ENCODE data around the gene ATP2C1. TPM values are rescaled to one million over a fixed set of nuclear protein-coding genes. Genes with fewer than 3 reads are reported as not detected.

The ATP2C1 gene
- total and polyA plus RNA-seq, 9 of the 15 experiments (the other 6 are each of a cell fraction or from before 2014, with no cell fraction given): 10.0 to 53.5 (median 27.9) TPM

DNA sequence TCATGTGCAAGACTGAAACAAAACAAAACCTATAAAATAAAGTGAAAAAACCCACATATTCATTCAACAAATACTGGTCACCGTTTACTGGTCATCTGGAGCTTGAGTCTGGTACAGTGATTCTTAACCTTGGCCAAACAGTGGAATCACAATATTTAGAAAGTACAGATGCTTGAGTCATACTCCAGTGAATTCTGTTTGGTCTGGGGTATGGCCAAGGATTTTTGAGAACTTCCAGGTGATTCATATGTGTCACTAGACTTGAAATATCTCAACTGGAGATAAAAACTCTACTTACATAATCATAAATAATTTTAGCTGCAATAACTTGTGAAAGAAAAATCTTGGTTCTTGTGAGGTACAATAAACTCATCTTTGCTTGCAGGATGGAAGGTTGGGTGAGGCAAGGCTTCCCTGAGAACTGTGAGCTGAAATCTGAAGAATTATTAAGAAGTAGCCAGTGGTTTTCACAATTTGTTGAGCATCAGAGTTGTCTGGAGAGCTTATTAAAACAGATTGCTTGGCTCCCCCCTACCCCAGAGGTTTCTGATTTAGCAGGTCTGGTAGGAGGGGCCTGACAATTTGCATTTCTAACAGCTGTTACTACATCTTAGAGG lies 142.4 kb downstream of the ATP2C1 start (continued):
- TF ChIP-seq ZNF175 (CRISPR knock-in tag; IDR thresholded peaks at IDR 0.05; ENCODE audit: low read depth) (no peak), ZFP1 (CRISPR knock-in tag; IDR thresholded peaks at IDR 0.05) (no peak)

DNA sequence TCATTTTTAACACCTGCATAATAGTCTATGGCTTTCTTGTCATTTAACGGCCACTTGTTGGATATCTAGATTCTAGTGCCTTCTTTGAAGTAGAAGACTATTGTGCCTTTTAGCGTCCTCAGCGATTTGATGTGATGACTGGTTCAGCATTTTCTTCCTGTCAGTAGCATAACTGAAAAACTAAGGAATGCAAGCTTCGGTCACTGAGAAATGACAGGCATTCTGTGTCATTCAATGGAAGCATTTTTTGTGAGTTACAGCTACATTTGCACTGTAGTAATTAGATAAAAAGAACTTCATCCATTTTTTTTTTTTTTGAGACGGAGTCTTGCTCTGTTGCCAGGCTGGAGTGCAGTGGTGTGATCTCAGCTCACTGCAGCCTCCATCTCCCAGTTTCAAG lies 143.1 kb downstream of the ATP2C1 start:
- no TSS peak for BruUV-seq (replicated peaks)
- ChIA-PET CTCF (ENCODE audit: low intra/inter-chr PET ratio) (no interaction called here), POLR2A (interaction anchor here (1.3 kb wide), 1 partner anchor 11 kb away, joined by 3 read pairs; the partner anchor contains the start of genes ASTE1 and NEK11)
- Histone ChIP-seq H3K9me3 (replicated peaks; ENCODE audit: control insufficient read depth, insufficient read depth, low read depth, low read length) (no peaks in the 10 kb centered on the region), H3K27me3 (ENCODE audit: control insufficient read depth in 2 of 2, insufficient read depth in 2 of 2, low read length in 2 of 2) (no peaks in the 10 kb centered on the region), H2AFZ (ENCODE audit: low read depth, low read length) (no peak overlapping the region), H3K4me2 (ENCODE audit: insufficient read depth, low read length) (no peak overlapping the region), H3K9ac (ENCODE audit: insufficient read depth in 1 of 2, low read depth in 2 of 2, low read length in 2 of 2) (no peak overlapping the region), H3K4me3 (no peak overlapping the region), H4K20me1 (replicated peaks; ENCODE audit: control insufficient read depth, insufficient read depth, low read length) (no peaks in the 10 kb centered on the region), H3K79me2 (ENCODE audit: control insufficient read depth, insufficient read depth, low read length) (no peaks in the 10 kb centered on the region), H3K4me1 (replicated peaks in 1 of 2; ENCODE audit: control insufficient read depth in 2 of 2, insufficient read depth in 2 of 2, low read length in 2 of 2) (no peaks in the 10 kb centered on the region), H3K9me1 (ENCODE audit: control insufficient read depth, insufficient read depth, low read length) (no peaks in the 10 kb centered on the region), H3K36me3 (ENCODE audit: control insufficient read depth, insufficient read depth, low read length) (no peaks in the 10 kb centered on the region), H3K27ac (ENCODE audit: extremely low read depth, low read depth, low read length) (no peak overlapping the region)
- TF ChIP-seq ZNF445 (CRISPR knock-in tag; IDR thresholded peaks at IDR 0.05; ENCODE audit: low read depth) (no peak), ELF1 (tag; IDR thresholded peaks at IDR 0.05) (no peak), KDM1A (IDR thresholded peaks at IDR 0.05) (no peak), JUNB (CRISPR knock-in tag; conservative IDR thresholded peaks at IDR 0.05) (no peak), PHB (CRISPR knock-in tag; IDR thresholded peaks at IDR 0.05) (no peak), CBX8 (IDR thresholded peaks at IDR 0.05; ENCODE audit: borderline replicate concordance, extremely low read depth, low read depth, low read length, poor library complexity, severe bottlenecking) (no peak), SREBF2 (CRISPR knock-in tag; IDR thresholded peaks at IDR 0.05) (no peak)
- TF ChIP-seq, protein P1, sequence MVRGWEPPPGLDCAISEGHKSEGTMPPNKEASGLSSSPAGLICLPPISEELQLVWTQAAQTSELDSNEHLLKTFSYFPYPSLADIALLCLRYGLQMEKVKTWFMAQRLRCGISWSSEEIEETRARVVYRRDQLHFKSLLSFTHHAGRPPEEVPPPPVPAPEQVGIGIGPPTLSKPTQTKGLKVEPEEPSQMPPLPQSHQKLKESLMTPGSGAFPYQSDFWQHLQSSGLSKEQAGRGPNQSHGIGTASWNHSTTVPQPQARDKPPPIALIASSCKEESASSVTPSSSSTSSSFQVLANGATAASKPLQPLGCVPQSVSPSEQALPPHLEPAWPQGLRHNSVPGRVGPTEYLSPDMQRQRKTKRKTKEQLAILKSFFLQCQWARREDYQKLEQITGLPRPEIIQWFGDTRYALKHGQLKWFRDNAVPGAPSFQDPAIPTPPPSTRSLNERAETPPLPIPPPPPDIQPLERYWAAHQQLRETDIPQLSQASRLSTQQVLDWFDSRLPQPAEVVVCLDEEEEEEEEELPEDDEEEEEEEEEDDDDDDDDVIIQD (CRISPR knock-in tag; IDR thresholded peaks at IDR 0.05): no peak
- TF ChIP-seq, protein P2, sequence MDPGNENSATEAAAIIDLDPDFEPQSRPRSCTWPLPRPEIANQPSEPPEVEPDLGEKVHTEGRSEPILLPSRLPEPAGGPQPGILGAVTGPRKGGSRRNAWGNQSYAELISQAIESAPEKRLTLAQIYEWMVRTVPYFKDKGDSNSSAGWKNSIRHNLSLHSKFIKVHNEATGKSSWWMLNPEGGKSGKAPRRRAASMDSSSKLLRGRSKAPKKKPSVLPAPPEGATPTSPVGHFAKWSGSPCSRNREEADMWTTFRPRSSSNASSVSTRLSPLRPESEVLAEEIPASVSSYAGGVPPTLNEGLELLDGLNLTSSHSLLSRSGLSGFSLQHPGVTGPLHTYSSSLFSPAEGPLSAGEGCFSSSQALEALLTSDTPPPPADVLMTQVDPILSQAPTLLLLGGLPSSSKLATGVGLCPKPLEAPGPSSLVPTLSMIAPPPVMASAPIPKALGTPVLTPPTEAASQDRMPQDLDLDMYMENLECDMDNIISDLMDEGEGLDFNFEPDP (CRISPR knock-in tag; IDR thresholded peaks at IDR 0.05): no peak
- TF ChIP-seq, protein P3, sequence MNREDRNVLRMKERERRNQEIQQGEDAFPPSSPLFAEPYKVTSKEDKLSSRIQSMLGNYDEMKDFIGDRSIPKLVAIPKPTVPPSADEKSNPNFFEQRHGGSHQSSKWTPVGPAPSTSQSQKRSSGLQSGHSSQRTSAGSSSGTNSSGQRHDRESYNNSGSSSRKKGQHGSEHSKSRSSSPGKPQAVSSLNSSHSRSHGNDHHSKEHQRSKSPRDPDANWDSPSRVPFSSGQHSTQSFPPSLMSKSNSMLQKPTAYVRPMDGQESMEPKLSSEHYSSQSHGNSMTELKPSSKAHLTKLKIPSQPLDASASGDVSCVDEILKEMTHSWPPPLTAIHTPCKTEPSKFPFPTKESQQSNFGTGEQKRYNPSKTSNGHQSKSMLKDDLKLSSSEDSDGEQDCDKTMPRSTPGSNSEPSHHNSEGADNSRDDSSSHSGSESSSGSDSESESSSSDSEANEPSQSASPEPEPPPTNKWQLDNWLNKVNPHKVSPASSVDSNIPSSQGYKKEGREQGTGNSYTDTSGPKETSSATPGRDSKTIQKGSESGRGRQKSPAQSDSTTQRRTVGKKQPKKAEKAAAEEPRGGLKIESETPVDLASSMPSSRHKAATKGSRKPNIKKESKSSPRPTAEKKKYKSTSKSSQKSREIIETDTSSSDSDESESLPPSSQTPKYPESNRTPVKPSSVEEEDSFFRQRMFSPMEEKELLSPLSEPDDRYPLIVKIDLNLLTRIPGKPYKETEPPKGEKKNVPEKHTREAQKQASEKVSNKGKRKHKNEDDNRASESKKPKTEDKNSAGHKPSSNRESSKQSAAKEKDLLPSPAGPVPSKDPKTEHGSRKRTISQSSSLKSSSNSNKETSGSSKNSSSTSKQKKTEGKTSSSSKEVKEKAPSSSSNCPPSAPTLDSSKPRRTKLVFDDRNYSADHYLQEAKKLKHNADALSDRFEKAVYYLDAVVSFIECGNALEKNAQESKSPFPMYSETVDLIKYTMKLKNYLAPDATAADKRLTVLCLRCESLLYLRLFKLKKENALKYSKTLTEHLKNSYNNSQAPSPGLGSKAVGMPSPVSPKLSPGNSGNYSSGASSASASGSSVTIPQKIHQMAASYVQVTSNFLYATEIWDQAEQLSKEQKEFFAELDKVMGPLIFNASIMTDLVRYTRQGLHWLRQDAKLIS (CRISPR knock-in tag; IDR thresholded peaks at IDR 0.05): no peak
- intact Hi-C loops (cut with micrococcal nuclease) (no loop called here), in situ Hi-C loops (cut with MboI) (loop anchor here (25.0 kb wide), 2 partner anchors 450 to 975 kb away; no protein-coding TSS in a partner anchor)
- no peak for DNase-seq (ENCODE audit: extremely low read depth in 1 of 4, low spot score in 3 of 4)
- no peak for FAIRE-seq
- WGBS (ENCODE audit: insufficient coverage, low coverage, missing lambda C conversion rate): 22% methylated on average over 5 of the region's 5 CpGs
- no peak for ATAC-seq
